SK-N-SH (cell line): ENCODE data around the gene PLBD2. TPM values are rescaled to one million over a fixed set of nuclear protein-coding genes. Genes with fewer than 3 reads are reported as not detected.
"Not testable (repeated sequence)": the region's sequence is repeated elsewhere in the genome, so short reads cannot be mapped to it uniquely, and the experiment has no call there.

ENCODE experiments used
- CTCF ChIA-PET: fragments of 300-600, 350-600 bp; formaldehyde crosslinking; extraction: SDS; loops from one replicate; lab custom pipeline; 2021; lab: Yijun Ruan, JAX
- POLR2A ChIA-PET: fragments of 350-600 bp; sonication (Branson Sonifier 250); formaldehyde crosslinking; extraction: SDS; loops from one replicate; lab custom pipeline; 2020; ENCODE audit warnings: antibody characterized with exemption, inconsistent platforms; lab: Yijun Ruan, JAX
- DNase-seq: peaks from one replicate; pipeline ENCODE4 v3.0.0; 2012
- H2AFZ ChIP-seq: fragments of 200-600 bp; sonication (generic); 2 replicates; pipeline ENCODE4 v1.8.1; 2016; ENCODE audit warnings: antibody characterized with exemption, mild to moderate bottlenecking, low read depth
- H3F3A ChIP-seq: fragments of 200-600 bp; sonication (generic); replicated peaks from 2 replicates; pipeline ENCODE3; 2016; ENCODE audit warnings: antibody characterized with exemption, mild to moderate bottlenecking; ENCODE audit not compliant: insufficient read depth
- H3K27ac ChIP-seq, 2 experiments: fragments of 200-500 bp in 1 of 2; fragments of 200-600 bp in 1 of 2; sonication (Bioruptor generic) in 1 of 2; sonication (generic), shearing (Covaris generic) in 1 of 2; 2 replicates each; pipeline versions ENCODE4 v1.5.1 to v1.6.1; 2014 to 2016; ENCODE audit warnings: low read depth in 2 of 2, inconsistent platforms in 1 of 2, low read length in 1 of 2, mild to moderate bottlenecking in 1 of 2, mixed read lengths in 1 of 2
- H3K27me3 ChIP-seq: fragments of 200-600 bp; sonication (generic), shearing (Covaris generic); 2 replicates; pipeline ENCODE4 v1.6.1; 2016; ENCODE audit warnings: mixed run types; ENCODE audit not compliant: insufficient read depth
- H3K36me3 ChIP-seq, 2 experiments: fragments of 200-500 bp in 1 of 2; fragments of 200-600 bp in 1 of 2; sonication (Bioruptor generic) in 1 of 2; sonication (generic) in 1 of 2; replicated peaks in 1 of 2; 2 replicates each; pipeline versions ENCODE3 to v1.5.1; 2014 to 2016; ENCODE audit warnings: low read length in 1 of 2, mild to moderate bottlenecking in 1 of 2; ENCODE audit not compliant: insufficient read depth in 2 of 2, control insufficient read depth in 1 of 2
- H3K4me1 ChIP-seq, 2 experiments: fragments of 200-500 bp in 1 of 2; fragments of 200-600 bp in 1 of 2; sonication (Bioruptor generic) in 1 of 2; sonication (generic), shearing (Covaris generic) in 1 of 2; 2 replicates each; pipeline versions ENCODE4 v1.5.1 to v1.6.1; 2014 to 2016; ENCODE audit warnings: low read depth in 1 of 2, low read length in 1 of 2, mixed run types in 1 of 2; ENCODE audit not compliant: insufficient read depth in 2 of 2, control insufficient read depth in 1 of 2
- H3K4me2 ChIP-seq: fragments of 200-600 bp; sonication (generic), shearing (Covaris generic); 2 replicates; pipeline ENCODE4 v1.6.1; 2017; ENCODE audit warnings: mixed run types
- H3K4me3 ChIP-seq, 2 experiments: fragments of 200-500 bp in 1 of 2; fragments of 200-600 bp in 1 of 2; sonication (Bioruptor generic) in 1 of 2; sonication (generic), shearing (Covaris generic) in 1 of 2; 2 replicates each; pipeline versions ENCODE4 v1.5.1 to v1.8.1; 2014 to 2016; ENCODE audit warnings: low read depth in 2 of 2, inconsistent platforms in 1 of 2, low read length in 1 of 2, mild to moderate bottlenecking in 1 of 2, mixed read lengths in 1 of 2, moderate library complexity in 1 of 2
- H3K79me2 ChIP-seq: fragments of 200-600 bp; sonication (generic); 2 replicates; pipeline ENCODE4 v1.8.1; 2017; ENCODE audit warnings: mild to moderate bottlenecking; ENCODE audit not compliant: insufficient read depth
- H3K9ac ChIP-seq: fragments of 200-600 bp; sonication (generic); 2 replicates; pipeline ENCODE4 v1.6.1; 2017; ENCODE audit warnings: mixed run types
- H3K9me2 ChIP-seq: fragments of 200-600 bp; sonication (generic); 2 replicates; pipeline ENCODE4 v1.6.1; 2017; ENCODE audit warnings: mixed run types
- H3K9me3 ChIP-seq: fragments of 200-600 bp; sonication (generic); 2 replicates; pipeline ENCODE4 v1.6.1; 2017; ENCODE audit warnings: mixed run types, mild to moderate bottlenecking, moderate library complexity
- H4K20me1 ChIP-seq: fragments of 200-600 bp; sonication (generic); 2 replicates; pipeline ENCODE4 v1.6.1; 2017; ENCODE audit warnings: mild to moderate bottlenecking, mixed run types; ENCODE audit not compliant: insufficient read depth
- EP300 ChIP-seq, 2 experiments: IDR thresholded peaks; 2 replicates each; pipeline versions ENCODE4 v1.4.0 to v1.6.1; 2012; ENCODE audit warnings: borderline replicate concordance in 1 of 2, low read depth in 1 of 2, low read length in 1 of 2
- EZH2phosphoT487 ChIP-seq: fragments of 200-600 bp; sonication (generic); IDR thresholded peaks from 2 replicates; pipeline ENCODE4 v1.6.1; 2017; ENCODE audit warnings: low read depth, mixed run types, mild to moderate bottlenecking, antibody characterized with exemption, moderate library complexity, borderline replicate concordance
- FOXJ3 ChIP-seq: sonication (generic); formaldehyde crosslinking; IDR thresholded peaks from 2 replicates; pipeline ENCODE4 v1.5.1; 2020; ENCODE audit warnings: mild to moderate bottlenecking, missing genetic modification reagents
- GABPA ChIP-seq: IDR thresholded peaks from 2 replicates; pipeline ENCODE4 v1.4.0; 2012; ENCODE audit warnings: low read depth, mild to moderate bottlenecking
- MEF2A ChIP-seq: IDR thresholded peaks from 2 replicates; pipeline ENCODE4 v1.4.0; 2012; ENCODE audit warnings: low read depth, borderline replicate concordance
- MXI1 ChIP-seq: IDR thresholded peaks from 2 replicates; pipeline ENCODE4 v1.6.1; 2012; ENCODE audit warnings: mild to moderate bottlenecking, low read depth, low read length, improper control_type of control experiment
- NFIC ChIP-seq: IDR thresholded peaks from 2 replicates; pipeline ENCODE4 v1.4.0; 2012; ENCODE audit warnings: borderline replicate concordance
- PBX3 ChIP-seq: IDR thresholded peaks from 2 replicates; pipeline ENCODE4; 2012
- RCOR1 ChIP-seq: fragments of 150-350 bp; IDR thresholded peaks from 2 replicates; pipeline ENCODE4 v1.6.1; 2017; ENCODE audit warnings: antibody characterized with exemption, low read length
- REST ChIP-seq: IDR thresholded peaks from 2 replicates; pipeline ENCODE4 v1.6.1; 2012; ENCODE audit warnings: mild to moderate bottlenecking, low read depth, low read length, moderate library complexity
- SMC3 ChIP-seq: IDR thresholded peaks from 2 replicates; pipeline ENCODE4 v1.6.1; 2012; ENCODE audit warnings: low read depth, low read length, improper control_type of control experiment
- TCF12 ChIP-seq: IDR thresholded peaks from 2 replicates; pipeline ENCODE4 v1.4.0; 2012
- TEAD4 ChIP-seq: IDR thresholded peaks from 2 replicates; pipeline ENCODE4 v1.4.0; 2012; ENCODE audit warnings: mild to moderate bottlenecking, borderline replicate concordance; ENCODE audit not compliant: insufficient read depth
- USF1 ChIP-seq: IDR thresholded peaks from 2 replicates; pipeline ENCODE4 v1.4.0; 2012; ENCODE audit warnings: low read depth, borderline replicate concordance
- USF2 ChIP-seq: fragments of 150-350 bp; IDR thresholded peaks from 2 replicates; pipeline ENCODE4 v1.6.1; 2017; ENCODE audit warnings: antibody characterized with exemption, low read length, low read depth, borderline replicate concordance
- WGBS: methylation state at CpG from one replicate; pipeline ENCODE4 v1.1.6; 2017; ENCODE audit warnings: low lambda C conversion rate; 5-methylcytosine and 5-hydroxymethylcytosine counted together
- polyA plus RNA-seq, 3 experiments: library from polyadenylated mRNA; depleted of rRNA; stranded (reverse); fragments of >200 nt; gene quantifications; 2 replicates each; pipeline ENCODE4 v1.2.3, GENCODE V29; 2012
- TF ChIP-seq, protein P1 (sequence below): fragments of 150-350 bp; IDR thresholded peaks from 2 replicates; pipeline ENCODE4 v1.6.1; 2016; ENCODE audit warnings: mild to moderate bottlenecking, low read depth, low read length

The PLBD2 gene
- polyA plus RNA-seq, 1 of the 3 experiments (the other 2 are of a cell fraction) = 15.2 TPM

GRCh38 chr12:113351089-113351488 is 7.3 kb upstream of the PLBD2 start:
- H3K4me1 ChIP-seq = no peaks in the 10 kb centered on the region
- no peaks in the 10 kb centered on the region for H3K9me2 ChIP-seq
- no peaks in the 10 kb centered on the region for H3F3A ChIP-seq
- TF ChIP-seq USF1 (no peak), TCF12 (no peak), FOXJ3 (no peak), REST (no peak), PBX3 (no peak), TEAD4 (no peak), SMC3 (no peak), USF2 (no peak), MXI1 (no peak), EZH2phosphoT487 (no peak), EP300 (IDR thresholded peaks at IDR 0.05; ENCODE audit: borderline replicate concordance in 1 of 2, low read depth in 1 of 2, low read length in 1 of 2) (no peak), GABPA (no peak), NFIC (no peak), RCOR1 (no peak), MEF2A (no peak)
- TF ChIP-seq, protein P1, sequence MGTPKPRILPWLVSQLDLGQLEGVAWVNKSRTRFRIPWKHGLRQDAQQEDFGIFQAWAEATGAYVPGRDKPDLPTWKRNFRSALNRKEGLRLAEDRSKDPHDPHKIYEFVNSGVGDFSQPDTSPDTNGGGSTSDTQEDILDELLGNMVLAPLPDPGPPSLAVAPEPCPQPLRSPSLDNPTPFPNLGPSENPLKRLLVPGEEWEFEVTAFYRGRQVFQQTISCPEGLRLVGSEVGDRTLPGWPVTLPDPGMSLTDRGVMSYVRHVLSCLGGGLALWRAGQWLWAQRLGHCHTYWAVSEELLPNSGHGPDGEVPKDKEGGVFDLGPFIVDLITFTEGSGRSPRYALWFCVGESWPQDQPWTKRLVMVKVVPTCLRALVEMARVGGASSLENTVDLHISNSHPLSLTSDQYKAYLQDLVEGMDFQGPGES = no peak
- TF ChIP-seq, all 33 proteins: peak for 0
- no peak overlapping the region for H3K4me3 ChIP-seq
- no peaks in the 10 kb centered on the region for H3K36me3 ChIP-seq
- no peaks in the 10 kb centered on the region for H4K20me1 ChIP-seq
- no peak overlapping the region for H3K27ac ChIP-seq
- POLR2A ChIA-PET = no interaction called here
- no peaks in the 10 kb centered on the region for H3K9me3 ChIP-seq
- no peak for DNase-seq
- no peak overlapping the region for H2AFZ ChIP-seq
- CTCF ChIA-PET = no interaction called here
- no peaks in the 10 kb centered on the region for H3K79me2 ChIP-seq
- no peak overlapping the region for H3K9ac ChIP-seq
- no peaks in the 10 kb centered on the region for H3K27me3 ChIP-seq
- H3K4me2 ChIP-seq = no peak overlapping the region

DNA sequence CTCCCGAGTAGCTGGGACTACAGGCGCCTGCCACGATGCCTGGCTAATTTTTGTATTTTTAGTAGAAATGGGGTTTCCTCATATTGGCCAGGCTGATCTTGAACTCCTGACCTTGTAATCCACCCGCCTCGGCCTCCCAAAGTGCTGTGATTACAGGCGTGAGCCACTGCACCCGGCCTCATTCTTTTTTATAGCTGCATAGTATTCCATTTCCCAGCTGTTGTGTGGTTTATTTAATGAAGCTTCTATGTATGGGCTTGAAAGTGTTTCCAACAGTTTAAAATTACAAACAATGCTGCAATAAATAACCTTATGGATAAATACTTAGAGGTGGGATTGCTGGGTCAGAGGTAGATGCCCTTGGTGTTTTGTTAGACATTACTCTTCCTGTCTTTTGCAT is 4.2 kb upstream of the PLBD2 start:
- H3F3A ChIP-seq, H2AFZ ChIP-seq, H3K4me1 ChIP-seq, H3K4me2 ChIP-seq, H3K4me3 ChIP-seq, H3K9ac ChIP-seq, H3K27me3 ChIP-seq, CTCF ChIA-PET, H4K20me1 ChIP-seq, H3K27ac ChIP-seq, POLR2A ChIA-PET, DNase-seq, H3K79me2 ChIP-seq, H3K36me3 ChIP-seq, H3K9me2 ChIP-seq, H3K9me3 ChIP-seq: not testable (repeated sequence)
- WGBS = 54% methylated on average over 7 of the region's 7 CpGs
